Stimulated activated CD8-positive, alpha-beta memory T cell treated with anti-CD3 and anti-CD28 coated beads, Interleukin-7, amount 100 ng/mL, for 24 hours (primary cell): Measurements from ENCODE around the gene PDGFRB.
A peak's percentile ranks its signal among the peaks of the same experiment; 100 is the strongest.

Source experiments
- DNase-seq: peaks from one replicate; pipeline ENCODE4 v3.0.0-alpha.2; 2020; ENCODE audit warnings: low read depth

PDGFRB gene

GRCh38 chr5:150129813-150130492 is 25.7 kb downstream of the PDGFRB start:
- DNase-seq: peak; percentile 6

- no peak for DNase-seq
Measured at GRCh38 chr5:150129454-150129812, 26.2 kb downstream of the PDGFRB start.

- no peak for DNase-seq
Measured at GRCh38 chr5:150126921-150127265, 28.8 kb downstream of the PDGFRB start.

- DNase-seq: no peak
Measured at GRCh38 chr5:150126199-150126920, 29.3 kb downstream of the PDGFRB start.

GRCh38 chr5:150125334-150125733 is 30.3 kb downstream of the PDGFRB start:
- DNase-seq: no peak

- DNase-seq: no peak
Measured at GRCh38 chr5:150124596-150124995, 31.0 kb downstream of the PDGFRB start.

- no peak for DNase-seq
Measured at GRCh38 chr5:150124111-150124557, 31.5 kb downstream of the PDGFRB start.

- DNase-seq: no peak
Measured at GRCh38 chr5:150123542-150123941, 32.1 kb downstream of the PDGFRB start.

GRCh38 chr5:150122536-150123481 is 32.8 kb downstream of the PDGFRB start:
- no peak for DNase-seq

GRCh38 chr5:150122158-150122510 is 33.5 kb downstream of the PDGFRB start:
- no peak for DNase-seq

GRCh38 chr5:150121448-150122157 is 34.0 kb downstream of the PDGFRB start:
- no peak for DNase-seq

GRCh38 chr5:150120617-150121447 is 34.8 kb downstream of the PDGFRB start:
- DNase-seq: no peak

GRCh38 chr5:150120062-150120441 is 35.6 kb downstream of the PDGFRB start:
- no peak for DNase-seq

GRCh38 chr5:150119421-150120061 is 36.1 kb downstream of the PDGFRB start:
- no peak for DNase-seq

GRCh38 chr5:150118561-150119229 is 37.0 kb downstream of the PDGFRB start:
- DNase-seq: no peak

GRCh38 chr5:150117945-150118560 is 37.6 kb downstream of the PDGFRB start:
- DNase-seq: no peak

GRCh38 chr5:150116667-150117400 is 38.8 kb downstream of the PDGFRB start:
- DNase-seq: no peak

GRCh38 chr5:150114773-150115408 is 40.8 kb downstream of the PDGFRB start:
- no peak for DNase-seq
